NCI-H2107 treated with DMSO at 0.1 percent for 48 hours (cell line): ENCODE measurements around the gene ZNF558.
"Not testable (repeated sequence)": the region's sequence is repeated elsewhere in the genome, so short reads cannot be mapped to it uniquely, and the experiment has no call there.

Experiments
- DNase-seq: peaks from one replicate; lab custom pipeline; 2025; ENCODE audit not compliant: unreplicated experiment; lab: John Stamatoyannopoulos, UW

Gene ZNF558

DNA sequence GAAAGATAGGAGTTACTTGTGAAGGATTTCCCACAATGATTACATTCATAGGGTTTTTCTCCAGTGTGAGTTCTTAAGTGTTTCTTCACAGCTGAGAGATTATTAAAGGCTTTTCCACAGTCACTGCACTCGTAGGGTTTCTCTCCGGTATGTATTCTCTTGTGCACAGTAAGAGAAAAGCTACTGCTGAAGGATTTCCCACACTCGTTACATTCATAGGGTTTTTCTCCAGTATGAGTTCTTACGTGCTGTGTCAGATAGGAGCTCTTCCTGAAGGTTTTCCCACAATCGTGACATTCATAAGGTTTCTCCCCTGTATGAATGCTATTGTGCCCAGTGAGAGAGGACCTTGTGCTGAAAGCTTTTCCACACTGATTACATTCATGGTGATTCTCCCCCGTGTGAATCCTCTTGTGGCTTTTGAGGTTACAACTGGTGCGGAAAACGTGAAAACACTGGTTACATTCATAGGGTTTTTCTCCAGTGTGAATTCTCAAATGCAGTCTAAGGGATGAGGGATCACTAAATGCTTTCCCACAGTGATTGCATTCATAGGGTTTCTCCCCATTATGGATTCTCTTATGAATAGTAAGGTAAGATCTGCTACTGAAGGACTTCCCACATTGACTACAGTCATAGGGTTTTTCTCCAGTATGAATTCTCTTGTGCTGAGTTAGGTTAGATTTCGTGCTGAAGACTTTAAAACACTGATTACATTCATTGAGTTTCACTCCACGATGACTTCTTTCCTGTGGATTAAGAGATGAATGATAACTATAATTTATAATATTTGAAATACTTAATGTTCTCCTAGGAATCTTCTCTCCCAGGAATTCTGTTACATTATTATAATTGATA lies 20.6 kb downstream of the ZNF558 start:
- DNase-seq = no peak

DNA sequence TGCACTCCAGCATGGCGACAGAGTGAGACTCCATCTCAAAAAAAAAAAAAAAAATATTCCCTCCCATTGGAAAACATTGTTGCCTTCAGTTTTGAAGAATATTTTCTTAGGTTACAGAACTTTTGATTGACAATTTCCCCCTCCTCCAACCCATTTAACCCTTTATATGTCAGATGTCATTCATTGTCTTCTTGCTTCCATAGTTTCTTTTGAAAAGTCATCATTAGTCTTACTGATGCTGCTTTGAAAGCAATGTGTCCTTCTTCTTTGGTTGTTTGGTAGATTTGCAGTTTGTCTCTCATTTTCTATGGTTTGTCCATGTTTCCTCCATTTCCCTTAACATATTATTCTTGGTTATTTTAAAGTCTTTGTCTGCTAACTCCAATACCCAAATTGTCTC lies 25.4 kb downstream of the ZNF558 start:
- DNase-seq = no peak

DNA sequence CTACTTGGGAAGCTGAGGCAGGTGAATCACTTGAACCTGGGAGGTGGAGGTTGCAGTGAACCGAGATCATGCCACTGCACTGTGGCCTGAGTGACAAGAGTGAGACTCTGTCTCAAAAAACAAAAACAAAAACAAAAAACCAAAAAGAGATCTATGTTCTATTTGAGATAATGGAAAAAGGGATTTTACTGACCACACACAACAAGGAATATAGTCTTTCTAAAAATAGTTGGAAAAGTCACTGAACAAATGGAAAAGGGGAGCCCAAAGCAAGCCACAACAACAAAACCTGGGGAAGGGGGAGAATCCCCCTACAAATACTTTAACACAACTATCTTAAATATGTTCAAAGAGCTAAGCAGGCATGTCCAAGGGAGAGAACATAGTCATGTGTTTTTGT lies 37.3 kb downstream of the ZNF558 start:
- DNase-seq = no peak

DNA sequence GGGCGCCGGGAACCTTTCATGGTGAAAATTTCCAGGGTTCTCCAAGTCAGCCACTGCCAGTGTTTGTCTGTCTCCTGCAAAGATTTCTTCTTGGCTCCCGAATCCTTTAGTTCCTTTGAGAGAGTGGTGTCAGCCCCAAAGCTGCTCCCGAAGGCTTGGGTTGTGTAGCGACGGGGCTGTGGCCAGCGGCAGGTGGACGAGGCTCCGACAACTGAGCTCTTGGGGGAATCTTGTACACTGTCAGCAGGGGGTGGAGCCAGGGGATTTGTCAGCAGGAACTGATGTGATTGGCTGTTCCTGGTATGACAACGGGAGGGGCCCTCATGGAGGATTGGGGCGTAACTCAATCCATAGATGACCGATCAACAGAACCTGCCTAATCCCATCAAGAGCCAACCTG lies 58.5 kb downstream of the ZNF558 start:
- not testable (repeated sequence) for DNase-seq

DNA sequence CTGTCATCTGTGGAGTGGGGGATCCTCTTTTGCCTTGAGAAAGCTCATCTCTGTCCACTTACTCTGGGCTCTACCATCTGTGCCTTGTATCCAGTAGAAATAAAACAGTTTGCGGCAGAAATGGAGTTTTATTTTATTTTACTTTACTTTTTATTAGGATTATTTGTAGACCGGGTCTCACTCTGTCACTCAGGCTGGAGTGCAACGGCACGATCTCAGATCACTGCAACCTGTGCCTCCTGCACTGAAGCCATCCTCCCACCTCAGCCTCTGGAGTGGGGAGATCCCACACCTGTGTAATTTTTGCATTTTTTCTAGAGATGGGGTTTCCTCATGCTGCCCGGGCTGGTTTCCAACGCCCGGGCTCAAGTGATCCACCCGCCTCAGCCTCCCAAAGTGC lies 62.8 kb downstream of the ZNF558 start:
- not testable (repeated sequence) for DNase-seq

DNA sequence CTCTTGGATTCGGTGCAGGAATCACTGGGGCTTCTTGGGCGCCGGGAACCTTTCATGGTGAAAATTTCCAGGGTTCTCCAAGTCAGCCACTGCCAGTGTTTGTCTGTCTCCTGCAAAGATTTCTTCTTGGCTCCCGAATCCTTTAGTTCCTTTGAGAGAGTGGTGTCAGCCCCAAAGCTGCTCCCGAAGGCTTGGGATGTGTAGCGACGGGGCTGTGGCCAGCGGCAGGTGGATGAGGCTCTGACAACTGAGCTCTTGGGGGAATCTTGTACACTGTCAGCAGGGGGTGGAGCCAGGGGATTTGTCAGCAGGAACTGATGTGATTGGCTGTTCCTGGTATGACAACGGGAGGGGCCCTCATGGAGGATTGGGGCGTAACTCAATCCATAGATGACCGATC lies 64.8 kb downstream of the ZNF558 start:
- not testable (repeated sequence) for DNase-seq
